Bronchial epithelial cell (primary cell): ENCODE results near the gene CANT1. TPM values are rescaled to one million over a fixed set of nuclear protein-coding genes. Genes with fewer than 3 reads are reported as not detected.
A peak's percentile ranks its signal among the peaks of the same experiment; 100 is the strongest.

ENCODE experiments used
- DNase-seq: peaks from one replicate; pipeline ENCODE4 v3.0.0-alpha.2; 2010; ENCODE audit warnings: low read depth
- FAIRE-seq: peaks from 2 replicates; lab custom pipeline; 2011; peaks lifted over from hg19 to GRCh38; lab: Jason Lieb, UNC
- H3K27me3 ChIP-seq: 2 replicates; pipeline ENCODE4 v1.5.1; 2011; ENCODE audit warnings: low read length; ENCODE audit not compliant: control insufficient read depth, insufficient read depth
- H3K36me3 ChIP-seq: 2 replicates; pipeline ENCODE4 v1.5.1; 2011; ENCODE audit warnings: low read length; ENCODE audit not compliant: control insufficient read depth, insufficient read depth
- H3K4me3 ChIP-seq: 2 replicates; pipeline ENCODE4 v1.5.1; 2011; ENCODE audit warnings: mild to moderate bottlenecking, low read depth, low read length, control low read depth
- CTCF ChIP-seq: IDR thresholded peaks from 2 replicates; pipeline ENCODE4 v1.5.1; 2011; ENCODE audit warnings: mild to moderate bottlenecking, moderate library complexity, low read length, control low read depth, inconsistent platforms; ENCODE audit not compliant: insufficient read depth, severe bottlenecking
- total RNA-seq: library from RNA; depleted of rRNA; stranded (reverse); fragments of >200 nt; gene quantifications from 2 replicates; pipeline ENCODE4 v1.2.1, GENCODE V29; 2014

CANT1 gene
- total RNA-seq, 1 donor from 2014 or later, result 60.0 TPM

- H3K27me3 ChIP-seq, result no peaks in the 10 kb centered on the region
- H3K36me3 ChIP-seq, result peaks cover 26% of the 10 kb centered on the region
- DNase-seq, result peak; percentile 31
- TF ChIP-seq CTCF, result peak; percentile 87
- no peak for FAIRE-seq
- no peak overlapping the region for H3K4me3 ChIP-seq
Observed at GRCh38 chr17:78993241-78993956, 16.2 kb downstream of the CANT1 start.

- TF ChIP-seq CTCF, result no peak
- Histone ChIP-seq H3K27me3 (no peaks in the 10 kb centered on the region), H3K4me3 (no peak overlapping the region), H3K36me3 (peaks cover 23% of the 10 kb centered on the region)
- FAIRE-seq (no peak), DNase-seq (no peak)
Observed at GRCh38 chr17:78992542-78993212, 16.9 kb downstream of the CANT1 start.

- FAIRE-seq (no peak), DNase-seq (no peak)
- TF ChIP-seq CTCF, result no peak
- Histone ChIP-seq H3K36me3 (peaks cover 22% of the 10 kb centered on the region), H3K27me3 (no peaks in the 10 kb centered on the region), H3K4me3 (no peak overlapping the region)
Observed at GRCh38 chr17:78991906-78992532, 17.5 kb downstream of the CANT1 start.

- DNase-seq (no peak), FAIRE-seq (no peak)
- Histone ChIP-seq H3K36me3 (peaks cover 15% of the 10 kb centered on the region), H3K27me3 (no peaks in the 10 kb centered on the region), H3K4me3 (no peak overlapping the region)
- no peak for TF ChIP-seq CTCF
Observed at GRCh38 chr17:78991017-78991738, 18.4 kb downstream of the CANT1 start.

GRCh38 chr17:78990349-78991016, 19.1 kb downstream of the CANT1 start:
- Histone ChIP-seq H3K36me3 (peaks cover 15% of the 10 kb centered on the region), H3K27me3 (no peaks in the 10 kb centered on the region), H3K4me3 (no peak overlapping the region)
- DNase-seq, result no peak
- no peak for FAIRE-seq
- no peak for TF ChIP-seq CTCF
